OCI-LY3 (cell line): ENCODE data around the gene CST4.

Source experiments
- EZH2phosphoT487 ChIP-seq: fragments of 200-600 bp; shearing (Covaris generic); IDR thresholded peaks from 2 replicates; pipeline ENCODE4 v1.6.1; 2018; ENCODE audit warnings: antibody characterized with exemption, mixed run types, low read depth
- TF ChIP-seq, protein P1 (sequence below): fragments of 200-600, 300-600 bp; sonication (generic); IDR thresholded peaks from 2 replicates; pipeline ENCODE4 v1.5.1; 2014; ENCODE audit warnings: antibody characterized with exemption, low read length, low read depth

DNA sequence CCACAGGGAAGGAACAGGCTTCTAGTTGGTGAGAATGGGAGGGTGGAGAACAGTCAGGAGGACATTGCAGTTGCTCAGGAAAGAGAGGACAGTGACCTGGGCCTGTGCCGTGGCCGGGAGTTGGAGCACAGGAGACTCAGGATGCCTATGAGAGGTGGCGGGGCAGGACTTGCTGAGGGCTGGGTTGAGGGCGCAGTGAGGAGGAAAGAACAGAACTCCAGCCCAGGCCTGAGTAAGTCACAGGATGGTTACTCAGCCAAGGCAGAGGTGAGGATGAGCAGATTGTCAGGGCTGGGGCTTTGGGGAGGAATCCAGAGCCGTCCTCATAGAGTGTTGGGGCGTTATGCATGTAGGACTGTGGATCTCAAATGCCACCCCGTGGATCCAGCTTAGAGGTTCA, 21.2 kb downstream of the CST4 start:
- no peak for TF ChIP-seq EZH2phosphoT487
- TF ChIP-seq, protein P1, sequence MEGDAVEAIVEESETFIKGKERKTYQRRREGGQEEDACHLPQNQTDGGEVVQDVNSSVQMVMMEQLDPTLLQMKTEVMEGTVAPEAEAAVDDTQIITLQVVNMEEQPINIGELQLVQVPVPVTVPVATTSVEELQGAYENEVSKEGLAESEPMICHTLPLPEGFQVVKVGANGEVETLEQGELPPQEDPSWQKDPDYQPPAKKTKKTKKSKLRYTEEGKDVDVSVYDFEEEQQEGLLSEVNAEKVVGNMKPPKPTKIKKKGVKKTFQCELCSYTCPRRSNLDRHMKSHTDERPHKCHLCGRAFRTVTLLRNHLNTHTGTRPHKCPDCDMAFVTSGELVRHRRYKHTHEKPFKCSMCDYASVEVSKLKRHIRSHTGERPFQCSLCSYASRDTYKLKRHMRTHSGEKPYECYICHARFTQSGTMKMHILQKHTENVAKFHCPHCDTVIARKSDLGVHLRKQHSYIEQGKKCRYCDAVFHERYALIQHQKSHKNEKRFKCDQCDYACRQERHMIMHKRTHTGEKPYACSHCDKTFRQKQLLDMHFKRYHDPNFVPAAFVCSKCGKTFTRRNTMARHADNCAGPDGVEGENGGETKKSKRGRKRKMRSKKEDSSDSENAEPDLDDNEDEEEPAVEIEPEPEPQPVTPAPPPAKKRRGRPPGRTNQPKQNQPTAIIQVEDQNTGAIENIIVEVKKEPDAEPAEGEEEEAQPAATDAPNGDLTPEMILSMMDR, result no peak
